SK-N-SH treated with all-trans-retinoic acid at 6 μM for 48 hours (cell line): ENCODE data around the gene PRR18.

Experiments used
- ARNTL ChIP-seq: fragments of 450-650 bp; formaldehyde crosslinking; IDR thresholded peaks from 2 replicates; pipeline ENCODE4 v1.5.0; 2020; ENCODE audit warnings: low read depth, mild to moderate bottlenecking, moderate library complexity, borderline replicate concordance
- CREB5 ChIP-seq: fragments of 250-450 bp; sonication (Bioruptor Pico); IDR thresholded peaks from 2 replicates; pipeline ENCODE4 v1.5.1; 2020; ENCODE audit warnings: low read depth, mild to moderate bottlenecking, moderate library complexity
- CSRNP3 ChIP-seq: fragments of 250-450 bp; sonication (Bioruptor Pico); IDR thresholded peaks from 2 replicates; pipeline ENCODE4 v1.5.1; 2021; ENCODE audit warnings: mild to moderate bottlenecking, moderate library complexity
- ISL1 ChIP-seq: fragments of 250-450 bp; sonication (Bioruptor Pico); IDR thresholded peaks from 2 replicates; pipeline ENCODE4 v2.1.2; 2022; ENCODE audit warnings: mild to moderate bottlenecking, moderate library complexity
- OSR1 ChIP-seq: fragments of 250-450 bp; sonication (Bioruptor Pico); IDR thresholded peaks from 2 replicates; pipeline ENCODE4 v1.8.0; 2022; ENCODE audit warnings: moderate library complexity, mild to moderate bottlenecking, inconsistent platforms
- PATZ1 ChIP-seq: fragments of 250-450 bp; sonication (Bioruptor Pico); IDR thresholded peaks from 2 replicates; pipeline ENCODE4 v1.8.0; 2020; ENCODE audit warnings: mild to moderate bottlenecking, moderate library complexity, borderline replicate concordance
- RARB ChIP-seq: fragments of 250-450 bp; sonication (Bioruptor Pico); IDR thresholded peaks from 2 replicates; pipeline ENCODE4 v1.8.0; 2021; ENCODE audit warnings: mild to moderate bottlenecking, moderate library complexity
- SNAI2 ChIP-seq: fragments of 250-450 bp; sonication (Bioruptor Pico); IDR thresholded peaks from 2 replicates; pipeline ENCODE4 v1.5.0; 2020; ENCODE audit warnings: mild to moderate bottlenecking, moderate library complexity
- TCF4 ChIP-seq: fragments of 250-450 bp; sonication (Bioruptor Pico); IDR thresholded peaks from 2 replicates; pipeline ENCODE4 v1.8.0; 2021; ENCODE audit warnings: mild to moderate bottlenecking, moderate library complexity, borderline replicate concordance
- ZC3H10 ChIP-seq: fragments of 250-450 bp; sonication (Bioruptor Pico); IDR thresholded peaks from 2 replicates; pipeline ENCODE4 v1.5.1; 2021; ENCODE audit warnings: mild to moderate bottlenecking, moderate library complexity
- ZFP3 ChIP-seq: fragments of 250-450 bp; sonication (Bioruptor Pico); IDR thresholded peaks from 2 replicates; pipeline ENCODE4 v1.5.0; 2020; ENCODE audit warnings: mild to moderate bottlenecking, moderate library complexity
- ZNF565 ChIP-seq: fragments of 450-650 bp; formaldehyde crosslinking; conservative IDR thresholded peaks from 2 replicates; pipeline ENCODE4 v1.5.0; 2020; ENCODE audit warnings: low read depth, mild to moderate bottlenecking, moderate library complexity
- ZNF8 ChIP-seq: fragments of 450-650 bp; formaldehyde crosslinking; IDR thresholded peaks from 2 replicates; pipeline ENCODE4 v1.5.0; 2020; ENCODE audit warnings: mild to moderate bottlenecking, moderate library complexity

GRCh38 chr6:166335378-166336302, 27.4 kb upstream of the PRR18 start:
- TF ChIP-seq PATZ1 (CRISPR knock-in tag) (no peak), ISL1 (CRISPR knock-in tag) (no peak), CSRNP3 (CRISPR knock-in tag) (no peak), OSR1 (CRISPR knock-in tag) (no peak), ZNF8 (CRISPR knock-in tag) (no peak), ZNF565 (CRISPR knock-in tag) (no peak), ZFP3 (no peak), CREB5 (CRISPR knock-in tag) (no peak), ARNTL (CRISPR knock-in tag) (no peak), RARB (CRISPR knock-in tag) (no peak), TCF4 (CRISPR knock-in tag) (no peak), SNAI2 (CRISPR knock-in tag) (no peak), ZC3H10 (CRISPR knock-in tag) (no peak)
